DND-41 (cell line): ENCODE results near the gene IFT27.
"Not testable (repeated sequence)": the region's sequence is repeated elsewhere in the genome, so short reads cannot be mapped to it uniquely, and the experiment has no call there.

Source experiments
- ATAC-seq: fragments of 200-7000 bp; cut with Tn5 transposase; 3 replicates; pipeline ENCODE4 v1.9.1; 2021; ENCODE audit warnings: low read depth; ENCODE audit not compliant: insufficient read depth
- DNase-seq: peaks from one replicate; pipeline ENCODE4 v3.0.0-alpha.2; 2020
- H2AFZ ChIP-seq: 2 replicates; pipeline ENCODE4 v1.6.0; 2012; ENCODE audit warnings: low read depth, low read length
- H3K27ac ChIP-seq: 2 replicates; pipeline ENCODE4 v1.5.1; 2012; ENCODE audit warnings: low read length, inconsistent platforms
- H3K27me3 ChIP-seq: fragments of 200-600 bp; sonication (generic); 2 replicates; pipeline ENCODE4 v1.6.0; 2012; ENCODE audit warnings: low read length, mild to moderate bottlenecking, inconsistent platforms; ENCODE audit not compliant: insufficient read depth, poor library complexity
- H3K36me3 ChIP-seq: 2 replicates; pipeline ENCODE4 v1.5.1; 2012; ENCODE audit warnings: low read length, inconsistent platforms; ENCODE audit not compliant: insufficient read depth
- H3K4me1 ChIP-seq: 2 replicates; pipeline ENCODE4 v1.5.1; 2012; ENCODE audit warnings: mild to moderate bottlenecking, low read length; ENCODE audit not compliant: insufficient read depth
- H3K4me2 ChIP-seq: 2 replicates; pipeline ENCODE4 v1.6.0; 2012; ENCODE audit warnings: mild to moderate bottlenecking, moderate library complexity, low read length, inconsistent platforms; ENCODE audit not compliant: insufficient read depth
- H3K4me3 ChIP-seq, 2 experiments: fragments of 200-600 bp in 1 of 2; shearing (Covaris generic) in 1 of 2; 2 replicates each; pipeline ENCODE4 v1.5.1; 2012 to 2016; ENCODE audit warnings: inconsistent platforms in 2 of 2, low read length in 2 of 2, mild to moderate bottlenecking in 2 of 2, low read depth in 1 of 2, moderate library complexity in 1 of 2
- H3K79me2 ChIP-seq: 2 replicates; pipeline ENCODE4 v1.6.0; 2012; ENCODE audit warnings: low read length, inconsistent platforms; ENCODE audit not compliant: insufficient read depth
- H3K9ac ChIP-seq: 2 replicates; pipeline ENCODE4 v1.6.0; 2012; ENCODE audit warnings: low read depth, mild to moderate bottlenecking, inconsistent platforms, low read length, moderate library complexity
- H3K9me3 ChIP-seq: 2 replicates; pipeline ENCODE4 v1.5.1; 2012; ENCODE audit warnings: low read length, moderate library complexity, mild to moderate bottlenecking, inconsistent platforms; ENCODE audit not compliant: insufficient read depth, severe bottlenecking
- H4K20me1 ChIP-seq: 2 replicates; pipeline ENCODE4 v1.6.0; 2012; ENCODE audit warnings: low read length; ENCODE audit not compliant: insufficient read depth
- CTCF ChIP-seq: IDR thresholded peaks from 2 replicates; pipeline ENCODE4 v1.5.1; 2012; ENCODE audit warnings: borderline replicate concordance, low read length, moderate library complexity, mild to moderate bottlenecking; ENCODE audit not compliant: poor library complexity, severe bottlenecking; ENCODE audit errors: extremely low read depth
- EZH2 ChIP-seq: IDR thresholded peaks from 3 replicates; pipeline ENCODE4 v1.6.1; 2012; ENCODE audit warnings: borderline replicate concordance, low read depth, mild to moderate bottlenecking, moderate library complexity, low read length, inconsistent platforms; ENCODE audit not compliant: severe bottlenecking

Gene IFT27

DNA sequence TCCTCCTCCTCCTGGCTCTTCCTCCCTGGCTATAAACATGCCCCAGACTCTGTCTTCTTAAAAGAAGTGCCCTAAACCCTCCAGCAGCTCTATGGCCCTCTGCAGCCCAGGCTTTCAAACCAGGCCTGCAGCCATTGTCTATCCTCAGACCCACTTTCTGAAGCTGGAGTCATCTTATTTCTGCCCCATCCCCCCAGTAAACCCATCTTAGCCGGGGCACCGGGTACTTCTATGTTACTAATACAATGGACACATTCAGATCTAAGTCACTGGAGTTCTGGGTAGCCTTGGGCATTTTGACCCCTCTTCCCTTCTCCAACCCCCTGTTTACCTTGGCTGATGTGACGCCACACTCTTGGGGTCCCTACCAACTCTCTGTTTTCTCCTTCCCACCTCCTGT lies 42.6 kb downstream of the IFT27 start:
- no peak for DNase-seq
- no peak overlapping the region for H3K4me2 ChIP-seq

DNA sequence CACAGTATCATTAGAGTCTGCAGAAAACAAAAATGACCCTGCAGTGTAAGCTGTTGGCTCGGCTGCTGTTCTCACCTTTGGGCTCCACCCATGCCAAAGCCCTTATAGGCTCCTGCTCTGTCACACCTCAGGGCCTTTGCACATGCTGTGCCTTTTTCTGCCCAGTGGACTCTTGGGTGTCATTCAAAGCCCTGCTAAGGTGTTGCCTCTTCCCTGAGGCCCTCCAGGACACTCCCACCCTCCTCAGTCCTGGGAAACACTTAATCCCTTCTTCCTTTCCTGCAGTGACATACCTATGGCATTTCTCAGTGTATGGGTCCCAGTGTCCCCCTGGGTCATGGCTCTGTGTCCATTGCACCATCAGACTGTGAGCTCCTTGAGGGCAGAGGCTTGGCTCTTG lies 43.3 kb downstream of the IFT27 start:
- TF ChIP-seq EZH2 (no peak), CTCF (no peak)
- no peak overlapping the region for H3K27ac ChIP-seq
- H3K79me2 ChIP-seq: no peaks in the 10 kb centered on the region
- H3K4me3 ChIP-seq: no peak overlapping the region
- no peak overlapping the region for H2AFZ ChIP-seq
- no peak overlapping the region for H3K4me2 ChIP-seq
- H3K9ac ChIP-seq: no peak overlapping the region
- H3K27me3 ChIP-seq: peaks cover 10% of the 10 kb centered on the region
- H3K36me3 ChIP-seq: no peaks in the 10 kb centered on the region
- H3K9me3 ChIP-seq: no peaks in the 10 kb centered on the region
- no peaks in the 10 kb centered on the region for H3K4me1 ChIP-seq
- H4K20me1 ChIP-seq: no peaks in the 10 kb centered on the region
- DNase-seq (no peak), ATAC-seq (no peak)

More for the DNA sequence above, 42.6 kb downstream of the IFT27 start:
- Histone ChIP-seq H3K4me3 (no peak overlapping the region), H3K9ac (no peak overlapping the region), H4K20me1 (no peaks in the 10 kb centered on the region), H3K36me3 (no peaks in the 10 kb centered on the region), H2AFZ (no peak overlapping the region), H3K9me3 (no peaks in the 10 kb centered on the region), H3K27me3 (peaks cover 10% of the 10 kb centered on the region), H3K4me1 (no peaks in the 10 kb centered on the region), H3K27ac (no peak overlapping the region), H3K79me2 (no peaks in the 10 kb centered on the region)
- TF ChIP-seq EZH2 (no peak), CTCF (no peak)
- ATAC-seq: no peak

DNA sequence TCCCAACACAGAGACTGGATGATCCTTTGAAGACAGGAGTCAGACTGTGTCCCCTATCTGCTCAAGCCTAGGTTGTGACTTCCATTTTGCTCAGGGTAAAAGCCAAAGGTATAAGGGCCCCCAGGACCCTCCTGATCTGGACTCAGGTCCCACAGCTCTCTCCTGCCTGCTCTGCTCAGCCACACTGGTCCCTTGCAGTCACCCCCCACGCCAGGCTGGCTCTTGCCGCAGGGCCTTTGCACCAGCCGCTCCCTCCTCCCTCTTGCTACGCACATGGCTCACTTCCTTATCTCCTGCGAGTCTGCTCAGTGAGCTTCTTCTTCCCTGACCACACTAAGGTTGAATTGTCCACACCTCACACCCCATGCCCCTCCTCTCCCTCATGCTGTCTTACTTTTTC lies 44.0 kb downstream of the IFT27 start:
- no peak for TF ChIP-seq CTCF
- no peak for TF ChIP-seq EZH2
- Histone ChIP-seq H3K9me3 (no peaks in the 10 kb centered on the region), H3K4me1 (no peaks in the 10 kb centered on the region)

DNA sequence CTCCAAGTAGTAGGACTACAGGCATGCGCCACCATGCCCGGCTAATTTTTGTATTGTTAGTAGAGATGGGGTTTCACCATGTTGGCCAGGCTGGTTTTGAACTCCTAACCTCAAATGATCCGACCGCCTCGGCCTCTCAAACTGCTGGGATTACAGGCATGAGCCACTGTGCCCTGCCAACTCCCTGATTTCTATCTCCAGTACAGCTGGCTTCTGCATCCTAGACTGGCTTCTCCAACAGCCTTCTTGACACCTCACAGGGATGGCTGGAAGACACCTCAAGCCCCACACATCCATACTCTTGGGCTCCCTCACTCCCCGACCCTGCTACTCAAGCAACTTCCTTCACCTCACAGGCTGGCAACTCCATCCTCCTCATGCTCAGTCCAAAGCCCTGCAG lies 44.6 kb downstream of the IFT27 start:
- not testable (repeated sequence) for H3K27ac ChIP-seq, H2AFZ ChIP-seq, H3K4me2 ChIP-seq, H3K9ac ChIP-seq, H3K4me3 ChIP-seq, H3K9me3 ChIP-seq, H3K79me2 ChIP-seq, H3K4me1 ChIP-seq, ATAC-seq, H3K36me3 ChIP-seq, H4K20me1 ChIP-seq, DNase-seq
- H3K27me3 ChIP-seq: peaks cover 13% of the 10 kb centered on the region

More for the DNA sequence above, 44.0 kb downstream of the IFT27 start:
- Histone ChIP-seq H4K20me1 (no peaks in the 10 kb centered on the region), H3K27me3 (peaks cover 13% of the 10 kb centered on the region), H2AFZ (no peak overlapping the region), H3K79me2 (no peaks in the 10 kb centered on the region), H3K27ac (no peak overlapping the region), H3K4me3 (no peak overlapping the region), H3K9ac (no peak overlapping the region), H3K36me3 (no peaks in the 10 kb centered on the region), H3K4me2 (no peak overlapping the region)
- no peak for DNase-seq
- no peak for ATAC-seq
